ENCODE data around the gene RAC3. TPM values are rescaled to one million over a fixed set of nuclear protein-coding genes. Genes with fewer than 3 reads are reported as not detected.

The RAC3 gene
- total RNA-seq, 2 donors from 2014 or later, result 0.93 to 2.6 TPM

GRCh38 chr17:82072827-82073226 lies 41.3 kb downstream of the RAC3 start:
- Histone ChIP-seq H3K36me3 (no peaks in the 10 kb centered on the region), H3K4me1 (no peaks in the 10 kb centered on the region), H3K9me3 (no peaks in the 10 kb centered on the region), H3K4me3 (no peak overlapping the region), H3K27ac (no peak overlapping the region), H3K27me3 (no peaks in the 10 kb centered on the region)
- no peak for DNase-seq (ENCODE audit: low spot score)
- TF ChIP-seq CTCF (IDR thresholded peaks at IDR 0.05), result no peak

DNA sequence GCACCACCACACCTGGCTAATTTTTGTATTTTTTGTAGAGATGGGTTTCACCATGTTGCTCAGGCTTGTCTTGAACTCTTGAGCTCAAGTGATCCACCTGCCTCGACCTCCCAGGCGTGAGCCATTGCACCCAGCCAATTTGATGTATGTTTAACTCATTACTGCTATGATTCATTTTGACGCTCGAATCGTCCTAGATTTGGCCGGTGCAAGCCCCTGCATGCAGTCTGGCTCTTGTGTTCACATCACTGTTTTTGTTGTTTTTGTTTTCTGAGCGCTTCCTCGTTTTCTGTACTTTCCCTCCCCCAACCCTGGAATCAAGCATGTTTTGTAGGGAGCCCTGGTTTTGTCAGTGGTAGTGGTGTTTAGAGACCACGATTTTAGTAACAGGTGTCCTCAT lies 42.0 kb downstream of the RAC3 start:
- no peak for DNase-seq (ENCODE audit: low spot score)
- Histone ChIP-seq H3K36me3 (no peaks in the 10 kb centered on the region), H3K27me3 (no peaks in the 10 kb centered on the region), H3K4me1 (no peaks in the 10 kb centered on the region), H3K27ac (no peak overlapping the region), H3K4me3 (no peak overlapping the region), H3K9me3 (no peaks in the 10 kb centered on the region)
- TF ChIP-seq CTCF (IDR thresholded peaks at IDR 0.05), result no peak

DNA sequence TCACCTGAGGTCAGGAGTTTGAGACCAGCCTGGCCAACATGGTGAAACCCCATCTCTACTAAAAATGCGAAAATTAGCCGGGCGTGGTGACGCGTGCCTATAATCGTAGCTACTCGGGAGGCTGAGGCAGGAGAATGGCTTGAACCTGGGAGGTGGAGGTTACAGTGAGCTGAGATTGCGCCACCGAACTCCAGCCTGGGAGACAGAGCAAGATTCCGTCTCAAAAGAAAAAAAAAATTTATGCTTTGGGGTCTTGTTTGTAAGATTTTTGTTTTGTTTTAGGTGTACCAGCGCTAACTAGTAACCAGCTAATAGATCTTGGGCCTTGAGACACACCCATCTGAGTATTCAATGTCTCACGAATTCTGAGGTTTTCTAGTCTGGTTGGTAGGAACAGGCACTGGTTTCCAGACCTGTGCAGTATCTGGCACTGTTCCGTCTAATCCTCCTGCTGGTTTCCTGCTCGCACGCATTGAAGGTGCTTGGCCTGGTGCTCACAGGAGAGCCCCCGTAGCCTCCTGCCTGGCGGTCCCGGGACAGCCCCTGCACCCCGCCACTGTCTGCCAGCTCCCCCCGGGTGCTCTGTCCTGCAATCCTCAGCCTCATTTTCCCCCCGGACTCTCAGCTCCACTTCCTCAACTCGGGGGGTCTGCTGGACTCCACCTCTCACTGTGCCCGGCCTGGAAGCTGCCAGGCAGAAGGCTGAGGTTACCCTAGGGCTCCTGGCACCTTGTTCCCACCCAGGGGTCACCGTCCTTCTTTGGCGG lies 44.7 kb downstream of the RAC3 start:
- no peak for DNase-seq (ENCODE audit: low spot score)
- no peak for TF ChIP-seq CTCF (IDR thresholded peaks at IDR 0.05)
- Histone ChIP-seq H3K4me3 (no peak overlapping the region), H3K36me3 (peaks cover 21% of the 10 kb centered on the region), H3K27ac (no peak overlapping the region), H3K4me1 (no peaks in the 10 kb centered on the region), H3K9me3 (no peaks in the 10 kb centered on the region), H3K27me3 (no peaks in the 10 kb centered on the region)

- Histone ChIP-seq H3K4me3 (no peak overlapping the region), H3K36me3 (peaks cover 27% of the 10 kb centered on the region), H3K9me3 (no peaks in the 10 kb centered on the region), H3K27me3 (no peaks in the 10 kb centered on the region), H3K27ac (no peak overlapping the region), H3K4me1 (no peaks in the 10 kb centered on the region)
- no peak for DNase-seq (ENCODE audit: low spot score)
- TF ChIP-seq CTCF (IDR thresholded peaks at IDR 0.05), result no peak
Measured at GRCh38 chr17:82076785-82077591, 45.5 kb downstream of the RAC3 start.

- Histone ChIP-seq H3K4me1 (no peaks in the 10 kb centered on the region), H3K27ac (no peak overlapping the region), H3K27me3 (no peaks in the 10 kb centered on the region), H3K4me3 (no peak overlapping the region), H3K9me3 (no peaks in the 10 kb centered on the region), H3K36me3 (peaks cover 35% of the 10 kb centered on the region)
- no peak for DNase-seq (ENCODE audit: low spot score)
- TF ChIP-seq CTCF (IDR thresholded peaks at IDR 0.05), result no peak
Measured at GRCh38 chr17:82077617-82078358, 46.3 kb downstream of the RAC3 start.

All from right atrium auricular region (tissue), 2 donors.